Ovary (tissue), 3 donors: ENCODE measurements around the gene TICAM2.

Experiments used
- CTCF ChIP-seq, 3 donors: fragments of 450-650 bp in 2 of 3; fragments of 200-600 bp in 1 of 3; IDR thresholded peaks; one replicate each; pipeline versions ENCODE4 v1.5.1 to v1.8.0; 2016 to 2022; ENCODE audit warnings: antibody characterized with exemption in 3 of 3, mild to moderate bottlenecking in 1 of 3
- POLR2A ChIP-seq: fragments of 450-650 bp; IDR thresholded peaks from one replicate; pipeline ENCODE4 v1.6.1; 2017; ENCODE audit warnings: antibody characterized with exemption, mild to moderate bottlenecking, moderate library complexity
- donor health status: DM: no; HTN: no; CAD: no.

GRCh38 chr5:115549154-115549553 is 53.1 kb downstream of the TICAM2 start:
- no peak for TF ChIP-seq POLR2A
- no peak for TF ChIP-seq CTCF (IDR thresholded peaks at IDR 0.05)
